Activated CD4-positive, alpha-beta T cell treated with anti-CD3 and anti-CD28 coated beads, Interleukin-2, amount 50 U/mL, for 1 hour (primary cell): Measurements from ENCODE around the gene CLMP.

Experiments
- DNase-seq: peaks from one replicate; pipeline ENCODE4 v3.0.0-alpha.2; 2020

Gene CLMP

DNA sequence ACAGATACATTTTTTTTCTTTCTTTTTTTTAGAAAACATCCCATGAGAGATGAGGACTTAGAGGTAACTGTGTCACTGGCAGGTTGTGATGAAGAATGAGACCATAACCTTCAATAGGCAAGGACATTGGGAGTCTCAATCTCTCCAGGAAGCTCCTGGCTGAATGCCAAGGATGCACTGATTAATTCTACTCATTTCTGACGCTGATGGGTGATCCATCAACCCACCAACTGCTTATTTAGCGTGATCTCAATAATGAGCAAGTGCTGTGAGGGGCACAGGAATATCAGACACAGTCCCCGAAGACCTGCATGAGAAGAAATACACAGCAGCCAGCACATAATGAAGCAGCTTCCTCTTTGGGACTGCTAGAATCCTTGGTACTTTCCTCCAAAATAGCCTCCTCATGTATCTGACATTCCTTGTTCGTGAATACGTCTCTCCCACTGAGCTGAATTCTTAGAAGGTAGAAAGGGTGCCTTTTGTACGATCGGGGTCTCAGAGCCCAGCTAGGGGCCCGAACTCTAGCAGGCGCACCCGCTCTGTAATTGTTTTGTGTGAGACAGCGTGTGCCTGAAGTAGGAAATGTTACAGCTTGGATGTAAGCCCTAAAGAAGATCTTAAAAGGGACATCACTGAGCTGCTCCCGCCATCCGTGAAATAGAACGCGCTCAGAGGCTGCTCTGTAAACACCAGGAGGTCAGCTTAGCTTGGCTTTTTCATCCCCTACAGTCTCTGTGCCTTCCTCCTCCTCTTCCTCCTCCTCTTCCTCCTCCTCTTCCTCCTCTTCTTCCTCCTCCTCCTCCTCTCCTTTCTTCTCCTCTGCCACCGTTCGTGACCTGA lies 7.2 kb downstream of the CLMP start:
- no peak for DNase-seq

DNA sequence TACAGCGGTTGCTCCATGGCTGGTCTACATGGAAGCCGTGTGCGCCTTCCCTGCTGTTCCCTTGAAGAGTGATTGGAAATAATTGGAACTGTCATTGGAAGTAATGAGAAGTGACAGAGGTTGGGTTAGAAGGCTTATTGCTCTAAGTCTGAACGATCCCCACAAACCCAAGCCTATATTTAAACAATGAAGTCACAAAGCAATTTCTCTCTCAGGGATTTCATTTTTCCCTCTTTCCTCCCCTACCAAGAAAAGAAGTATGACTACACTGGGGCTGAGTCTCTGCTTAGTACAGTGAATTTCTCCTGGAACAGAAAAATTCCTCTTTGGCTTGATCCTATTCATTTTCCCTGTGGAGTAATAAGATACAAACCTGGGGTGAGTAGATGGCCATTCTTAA lies 7.8 kb downstream of the CLMP start:
- no peak for DNase-seq

DNA sequence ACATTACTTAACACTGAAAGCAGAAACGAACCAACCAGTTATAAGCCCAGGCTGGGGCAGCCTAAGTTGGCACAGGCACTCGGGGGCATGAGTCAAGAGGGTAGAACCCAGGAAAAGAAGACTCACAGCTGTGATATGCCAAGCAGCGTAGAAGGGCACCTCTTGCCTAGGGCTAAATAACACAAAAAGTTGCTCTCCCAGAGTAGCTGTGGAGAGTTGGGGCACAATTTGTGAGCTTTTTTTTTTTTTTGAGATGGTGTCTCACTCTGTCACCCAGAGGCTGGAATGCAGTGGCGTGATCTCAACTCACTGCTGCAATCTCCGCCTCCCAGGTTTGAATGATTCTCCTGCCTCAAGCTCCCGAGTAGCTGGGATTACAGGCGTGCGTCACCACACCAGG lies 8.8 kb downstream of the CLMP start:
- DNase-seq: no peak

DNA sequence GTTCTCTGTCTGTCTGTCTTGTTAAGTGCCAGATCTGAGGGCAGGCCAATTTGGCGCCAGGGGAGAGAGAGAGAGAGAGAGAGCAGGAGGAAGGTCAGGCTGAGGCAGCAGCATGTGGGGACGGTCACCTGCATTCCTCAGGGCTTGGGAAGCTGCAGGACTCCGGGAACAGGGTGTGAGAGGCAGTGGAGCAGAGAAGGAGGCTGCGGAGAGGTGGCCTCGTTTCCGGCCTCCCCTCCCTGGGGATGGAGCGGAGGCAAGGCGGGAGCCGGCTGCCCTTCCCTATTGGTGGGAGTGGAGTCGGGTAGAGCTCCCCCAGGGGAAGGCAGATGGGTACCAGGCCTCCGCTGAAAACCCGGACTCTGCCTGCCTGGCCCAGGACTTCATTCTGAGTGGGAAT lies 9.7 kb downstream of the CLMP start:
- DNase-seq: no peak

DNA sequence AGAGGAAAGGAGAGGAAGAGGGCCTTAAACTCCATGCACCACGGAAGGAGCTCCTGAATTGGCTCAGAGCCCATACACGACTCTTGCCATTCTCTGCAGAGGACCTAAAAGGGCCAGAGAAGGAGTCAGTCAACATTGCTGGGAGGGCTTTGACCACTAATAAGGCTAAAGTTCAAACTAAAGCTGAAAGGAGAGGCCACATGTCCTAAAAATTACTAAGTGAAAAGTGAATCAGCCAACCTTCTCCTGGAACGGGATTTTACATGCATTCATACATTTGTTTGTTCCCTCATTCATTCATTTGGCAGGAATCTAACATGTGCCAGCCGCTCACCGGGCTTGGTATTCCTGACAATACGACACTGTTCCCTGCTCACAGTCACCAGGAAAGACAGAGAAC lies 10.5 kb downstream of the CLMP start:
- no peak for DNase-seq

DNA sequence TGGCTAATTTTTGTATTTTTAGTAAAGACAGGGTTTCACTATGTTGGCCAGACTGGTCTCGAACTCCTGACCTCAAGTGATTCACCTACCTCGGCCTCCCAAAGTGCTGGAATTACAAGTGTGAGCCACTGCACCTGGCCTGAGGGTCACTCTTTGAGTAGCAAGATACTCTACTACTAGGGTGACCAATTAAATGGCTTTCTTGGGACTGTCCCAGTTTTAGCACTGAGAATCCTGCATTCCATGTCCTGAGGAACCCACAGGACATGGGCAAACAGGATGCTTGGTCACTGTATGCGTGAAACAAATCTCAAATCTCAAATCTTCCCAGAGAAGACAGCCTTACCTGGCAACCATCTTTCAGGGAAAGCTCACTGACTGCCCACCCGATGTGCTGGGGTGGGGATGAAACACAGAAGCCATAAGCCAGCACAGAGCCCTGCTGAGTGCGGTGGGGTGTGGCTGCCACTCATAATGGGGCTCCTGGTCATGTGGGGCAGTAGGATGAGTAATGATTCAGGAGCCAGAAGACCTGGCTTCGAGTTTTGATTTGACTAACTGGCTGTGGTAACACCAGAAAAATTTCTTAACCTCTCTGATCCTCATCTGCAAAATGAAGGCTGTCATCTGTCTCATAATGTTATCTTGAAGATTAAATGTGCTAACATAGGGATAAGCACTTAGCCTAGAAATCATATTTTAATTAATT lies 11.5 kb downstream of the CLMP start:
- DNase-seq: no peak

DNA sequence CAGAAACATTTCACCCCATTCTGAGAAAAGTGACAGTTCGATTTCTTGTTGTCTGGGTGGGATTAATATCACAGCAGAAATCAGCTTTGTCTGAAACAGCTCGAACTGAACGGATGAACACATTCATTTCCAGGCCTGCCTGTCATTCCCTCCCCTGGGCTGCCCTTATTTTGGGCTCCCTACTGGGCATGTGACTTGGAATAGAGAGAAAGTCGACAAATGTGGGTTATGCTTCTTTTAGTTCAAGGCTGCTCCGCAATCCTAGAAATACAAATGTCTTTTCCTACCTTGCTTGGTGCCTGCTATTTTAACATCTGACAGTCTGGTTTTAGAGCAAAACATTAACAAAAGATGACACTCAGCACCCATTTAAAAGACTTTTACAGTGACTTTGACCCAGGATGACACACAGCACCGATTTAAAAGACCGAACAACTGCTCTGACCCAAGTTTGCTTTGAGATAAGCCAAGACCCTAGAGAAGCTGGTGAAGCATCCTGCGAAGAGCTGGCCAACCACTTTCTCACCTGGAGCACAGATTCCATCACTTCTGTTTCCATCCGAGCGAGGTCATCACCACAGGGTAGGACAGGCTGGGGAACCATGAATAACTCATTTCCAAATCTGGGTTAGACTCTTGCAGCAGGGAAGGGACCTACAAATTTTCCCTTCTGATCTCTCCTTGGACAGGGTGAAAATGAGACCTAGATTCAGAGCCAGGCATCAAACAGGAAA lies 13.1 kb downstream of the CLMP start:
- DNase-seq: no peak

DNA sequence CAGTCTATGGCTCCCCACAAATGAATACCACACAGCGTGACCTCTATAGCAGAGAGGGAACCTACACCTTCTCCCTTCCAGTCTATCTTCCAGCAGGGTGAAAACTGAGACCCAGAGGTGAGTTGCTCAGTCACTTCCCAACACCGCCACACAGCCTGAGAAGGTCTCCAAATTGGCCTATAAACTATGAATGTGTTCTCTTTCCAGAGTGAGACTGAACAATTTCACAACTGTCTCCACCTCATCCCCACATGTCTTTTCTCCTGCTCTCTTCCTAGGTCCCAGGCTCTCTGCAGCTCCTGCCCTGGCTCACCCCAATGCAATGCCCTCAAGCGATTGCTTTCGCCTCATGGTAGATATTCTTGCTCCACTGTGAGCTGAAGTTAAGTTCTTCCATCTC lies 14.0 kb downstream of the CLMP start:
- DNase-seq: no peak

DNA sequence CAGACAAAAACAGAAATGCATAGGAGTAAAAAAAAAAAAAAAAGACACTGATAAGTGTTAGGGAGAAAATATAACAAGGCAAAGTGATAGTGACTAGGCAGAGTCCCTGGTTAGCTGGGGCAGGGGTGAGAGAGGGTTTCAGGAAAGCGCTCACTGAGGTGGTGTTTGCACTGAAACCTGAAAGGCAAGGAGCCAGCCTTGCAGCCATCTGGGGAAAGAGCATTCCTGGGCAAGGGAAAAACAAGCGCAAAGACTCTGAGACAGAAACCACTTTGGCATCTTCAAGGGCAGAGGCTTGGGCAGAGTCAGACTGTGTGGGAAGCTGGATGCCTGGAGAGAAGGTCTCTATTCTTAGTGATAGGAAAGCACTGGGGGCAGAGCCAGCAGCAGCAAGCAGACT lies 14.5 kb downstream of the CLMP start:
- DNase-seq: no peak

DNA sequence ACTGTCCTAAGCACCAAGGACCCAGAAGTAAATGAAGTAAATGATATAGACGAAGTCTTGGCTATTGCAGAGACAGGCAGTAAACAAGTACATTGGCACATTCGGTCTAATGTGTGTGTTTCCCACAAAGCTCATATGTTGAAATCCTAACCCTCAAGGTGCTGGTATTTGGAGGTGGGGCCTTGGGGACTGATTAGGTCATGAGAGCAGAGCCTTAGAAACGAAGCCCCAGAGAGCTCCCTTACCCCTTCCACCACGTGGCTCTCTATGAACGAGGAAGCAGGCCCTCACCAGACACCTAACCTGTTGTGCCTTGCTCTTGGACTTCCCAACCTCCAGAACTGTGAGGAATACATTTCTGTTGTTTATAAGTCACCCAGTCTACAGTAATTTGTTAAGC lies 14.9 kb downstream of the CLMP start:
- no peak for DNase-seq

DNA sequence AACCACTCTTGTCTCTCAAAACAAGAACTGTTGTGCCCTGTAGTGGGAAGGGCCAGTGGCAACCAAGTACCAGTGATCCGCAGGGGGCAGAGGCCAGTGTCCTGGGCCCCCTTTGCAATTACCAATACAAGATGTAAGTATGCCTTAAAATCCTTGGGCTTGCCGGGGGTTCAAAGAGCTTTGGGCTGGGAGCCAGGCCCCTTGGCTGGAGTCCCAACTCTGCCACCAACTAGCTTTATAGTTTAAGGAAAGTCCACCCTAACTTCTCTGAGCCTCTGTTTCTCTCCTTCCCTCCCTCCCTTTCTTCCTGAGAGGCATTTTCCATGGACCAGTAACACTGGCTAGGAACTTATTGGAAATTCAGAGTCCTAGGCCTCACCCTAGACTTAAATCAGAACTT lies 15.5 kb downstream of the CLMP start:
- no peak for DNase-seq

DNA sequence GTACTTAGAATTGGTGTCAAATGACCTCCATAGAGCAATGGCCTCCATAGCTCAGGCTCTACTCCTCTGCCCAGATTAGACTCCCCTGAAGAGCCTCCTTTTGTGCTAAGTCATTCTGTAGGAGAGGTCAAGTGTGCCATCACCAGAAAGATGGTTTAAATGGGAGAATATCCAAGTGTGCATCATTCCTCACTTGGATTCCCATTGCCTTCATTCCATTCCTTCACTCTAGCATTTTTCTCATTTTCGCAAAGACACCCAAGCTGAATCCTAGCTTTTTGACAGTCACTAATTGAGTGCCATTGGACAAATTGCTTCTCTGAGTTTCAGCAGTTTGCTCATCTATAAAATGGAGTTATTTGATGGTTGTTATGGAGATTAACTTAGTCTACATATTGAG lies 16.9 kb downstream of the CLMP start:
- DNase-seq: no peak

DNA sequence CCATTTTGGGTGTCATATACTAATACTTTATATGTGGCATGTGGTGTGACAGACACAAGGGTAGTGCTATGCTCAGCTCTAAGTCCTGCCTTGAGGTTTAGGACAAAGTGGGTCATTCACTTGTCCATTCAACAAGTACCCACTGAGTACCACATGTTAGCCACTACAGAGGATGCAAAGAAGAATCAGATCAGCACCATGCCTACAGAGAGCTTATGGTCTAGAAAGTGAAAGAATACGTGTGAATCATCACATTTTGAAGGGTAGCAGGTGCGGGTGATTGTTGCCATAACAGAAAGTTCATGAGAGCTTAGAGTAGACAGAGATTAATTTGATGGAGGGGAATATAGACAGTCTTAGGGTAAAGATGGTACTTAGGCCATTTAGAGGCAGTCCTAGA lies 18.3 kb downstream of the CLMP start:
- DNase-seq: no peak

DNA sequence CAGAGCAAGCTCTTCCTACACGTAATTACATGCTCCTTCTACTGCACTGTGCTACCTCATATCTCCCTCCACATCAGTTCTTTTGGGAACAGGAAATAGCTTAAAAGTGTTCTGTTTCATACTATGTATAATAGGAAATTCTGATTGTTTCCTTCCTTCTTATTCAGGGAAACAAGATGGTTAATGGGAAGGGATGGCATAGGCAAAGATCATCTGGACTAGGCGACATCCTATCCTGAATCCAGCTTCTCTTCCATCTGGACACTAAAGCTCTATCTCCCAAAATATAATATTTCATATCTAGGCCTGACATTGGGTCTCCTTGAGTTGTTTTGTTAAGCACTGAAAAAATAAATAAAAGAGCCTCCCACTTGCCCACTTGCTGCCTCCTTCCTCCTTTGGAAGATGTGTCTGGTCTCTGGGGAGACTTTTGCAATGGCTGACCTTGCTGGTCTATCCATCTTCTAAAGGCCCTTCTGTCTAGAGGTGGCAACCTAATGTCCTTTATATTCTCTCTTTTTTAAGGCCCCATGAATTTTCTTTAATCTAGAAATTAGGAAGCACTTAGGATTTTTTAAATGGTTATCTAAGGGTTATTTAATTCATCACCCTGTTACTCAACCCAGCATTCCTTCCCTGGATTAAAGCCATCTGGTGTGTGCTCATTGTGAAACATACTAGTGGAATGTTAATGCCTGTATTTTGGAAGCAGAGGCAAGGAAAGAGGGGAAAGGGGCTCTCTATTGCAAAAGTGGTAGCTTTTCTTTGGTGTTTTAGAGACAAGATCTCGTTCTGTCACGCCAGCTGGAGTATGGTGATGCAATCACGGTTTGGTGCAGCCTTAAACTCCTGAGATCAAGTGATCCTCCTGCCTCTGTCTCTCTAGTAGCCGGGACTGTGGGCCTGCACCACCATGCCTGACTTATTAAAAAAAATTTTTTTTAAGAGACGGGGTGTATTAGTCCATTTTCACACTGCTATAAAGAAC lies 20.6 kb downstream of the CLMP start:
- no peak for DNase-seq

DNA sequence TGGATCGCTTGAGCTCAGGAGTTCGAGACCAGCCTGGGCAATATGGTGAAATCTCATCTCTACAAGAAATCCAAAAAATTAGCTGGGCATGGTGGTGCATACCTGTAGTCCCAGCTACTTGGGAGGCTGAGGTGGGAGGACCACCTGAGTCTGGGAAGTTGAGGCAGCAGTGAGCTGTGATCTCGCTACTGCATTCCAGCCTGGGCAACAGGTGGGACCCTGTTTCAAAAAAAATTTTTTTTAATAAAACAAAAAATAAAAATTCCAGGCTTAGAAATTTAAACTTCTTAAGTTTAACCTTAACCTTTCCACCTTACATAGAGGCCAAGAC lies 21.2 kb downstream of the CLMP start:
- DNase-seq: no peak

DNA sequence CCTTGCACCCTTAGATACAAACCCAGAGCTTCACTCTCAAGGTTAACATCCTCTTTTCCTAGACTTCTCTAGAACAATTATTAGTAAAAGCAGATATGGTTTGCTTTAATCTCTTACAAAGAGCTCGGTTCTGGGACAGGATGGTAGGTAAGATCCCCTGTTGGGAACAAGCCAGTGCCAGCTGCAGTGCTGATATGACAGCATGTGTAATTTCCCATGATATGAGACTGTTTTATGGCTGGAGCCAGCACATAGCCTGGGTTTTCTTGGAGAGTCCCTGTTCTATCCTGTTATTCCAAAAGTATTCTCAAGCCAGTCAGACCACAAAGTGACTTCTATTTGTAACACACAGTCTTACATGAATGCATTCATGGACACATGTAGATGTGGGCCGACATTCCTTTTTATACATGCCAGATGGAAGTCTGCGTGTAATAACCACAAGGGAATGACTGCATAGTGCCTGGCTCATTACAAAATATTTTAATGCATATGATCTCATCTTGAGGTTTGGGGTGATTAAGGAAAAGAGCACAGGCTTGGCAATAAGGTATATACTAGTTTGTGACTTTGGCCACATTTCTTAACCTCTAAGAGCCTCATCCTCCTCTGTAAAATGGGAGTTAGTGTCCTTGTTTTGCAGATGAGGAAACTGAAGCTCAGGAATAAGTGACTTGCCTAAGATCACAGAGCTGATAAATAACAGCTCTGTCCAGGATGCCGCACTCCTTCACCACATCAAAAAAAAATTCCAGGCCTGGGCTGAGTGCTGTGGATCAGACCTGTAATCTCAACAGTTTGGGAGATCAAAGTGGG lies 21.8 kb downstream of the CLMP start:
- DNase-seq: no peak

DNA sequence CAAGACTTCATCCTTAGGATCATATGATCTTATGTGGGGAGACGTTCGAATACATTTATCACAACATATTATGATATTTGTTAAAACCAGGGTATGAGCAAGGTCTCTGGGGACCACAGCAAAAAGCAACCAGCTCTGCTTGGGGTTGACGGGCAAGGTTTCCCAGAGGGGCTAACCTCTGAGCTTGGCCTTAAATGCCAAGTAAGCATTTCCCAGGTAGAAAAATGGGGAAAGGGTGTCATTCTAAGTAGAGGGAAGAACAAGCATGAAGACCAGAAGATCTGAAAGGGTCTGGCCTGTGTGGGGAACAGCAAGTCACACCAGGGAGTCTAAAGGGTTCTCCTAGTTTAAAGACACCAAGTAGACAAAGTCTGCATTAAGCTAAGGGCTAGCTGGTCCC lies 24.1 kb downstream of the CLMP start:
- DNase-seq: no peak

DNA sequence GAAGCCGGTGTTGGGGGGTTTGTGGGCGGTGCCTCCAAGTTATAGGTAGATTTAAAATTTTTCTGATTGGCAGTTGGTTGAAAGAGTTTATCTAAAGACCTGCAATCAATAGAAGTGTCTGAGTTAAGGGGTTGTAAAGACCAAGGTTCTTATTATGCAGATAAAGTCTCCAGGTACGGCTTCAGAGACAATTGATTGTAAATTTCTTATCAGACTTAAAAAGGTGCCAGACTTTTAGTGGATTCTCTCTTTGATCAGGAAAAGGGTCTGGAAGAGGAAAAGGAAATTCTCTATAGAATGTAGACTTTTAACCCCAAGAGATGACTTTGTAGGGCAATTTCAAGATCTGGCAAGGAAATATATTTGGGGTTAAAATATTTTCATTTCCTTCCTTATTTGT lies 25.2 kb downstream of the CLMP start:
- DNase-seq: no peak

DNA sequence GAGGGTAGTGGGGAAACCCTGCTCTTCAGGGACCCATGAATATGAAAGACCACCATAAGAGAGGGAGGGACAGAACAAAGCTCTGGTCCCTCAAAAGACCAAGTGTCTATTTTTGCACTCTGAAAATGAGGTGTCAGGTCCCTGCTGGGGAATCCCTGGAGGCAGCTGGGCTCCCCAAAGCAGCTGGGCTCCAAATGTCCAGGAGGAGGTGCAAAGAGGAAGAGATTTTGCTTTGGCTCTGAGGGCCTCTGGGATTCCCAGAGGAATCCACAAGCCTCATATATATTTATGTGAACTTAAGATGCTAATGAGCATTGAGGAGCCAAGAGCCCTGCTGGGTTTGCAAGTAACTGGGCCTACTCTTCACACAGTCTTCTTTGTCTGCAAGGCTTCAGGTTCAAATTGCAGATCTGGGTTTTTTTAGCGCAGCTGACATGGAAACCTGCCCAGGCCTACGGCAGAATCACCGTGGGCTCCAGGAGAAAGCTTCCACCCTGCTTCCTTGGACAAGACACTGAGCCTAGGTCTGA lies 26.0 kb downstream of the CLMP start:
- DNase-seq: no peak

DNA sequence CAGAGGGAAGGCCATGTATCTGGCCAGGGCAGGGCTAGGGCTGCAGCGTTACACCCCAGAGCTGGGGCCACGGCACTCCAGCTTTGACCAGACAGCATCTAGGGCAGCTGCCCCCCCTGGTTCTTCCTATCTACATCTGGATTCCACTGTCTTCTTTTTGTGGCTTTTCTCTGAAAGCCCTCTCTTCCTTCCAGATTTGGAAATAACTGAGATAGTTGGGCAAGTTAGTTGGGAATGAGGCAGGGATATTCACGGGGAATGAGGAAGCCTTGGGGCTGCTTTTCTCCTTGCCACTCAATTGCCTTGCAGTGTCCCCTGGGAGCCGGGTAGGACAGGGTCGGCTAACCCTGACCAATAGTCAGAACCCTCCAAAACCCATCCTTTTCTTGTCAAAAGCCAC lies 26.8 kb downstream of the CLMP start:
- DNase-seq: no peak

DNA sequence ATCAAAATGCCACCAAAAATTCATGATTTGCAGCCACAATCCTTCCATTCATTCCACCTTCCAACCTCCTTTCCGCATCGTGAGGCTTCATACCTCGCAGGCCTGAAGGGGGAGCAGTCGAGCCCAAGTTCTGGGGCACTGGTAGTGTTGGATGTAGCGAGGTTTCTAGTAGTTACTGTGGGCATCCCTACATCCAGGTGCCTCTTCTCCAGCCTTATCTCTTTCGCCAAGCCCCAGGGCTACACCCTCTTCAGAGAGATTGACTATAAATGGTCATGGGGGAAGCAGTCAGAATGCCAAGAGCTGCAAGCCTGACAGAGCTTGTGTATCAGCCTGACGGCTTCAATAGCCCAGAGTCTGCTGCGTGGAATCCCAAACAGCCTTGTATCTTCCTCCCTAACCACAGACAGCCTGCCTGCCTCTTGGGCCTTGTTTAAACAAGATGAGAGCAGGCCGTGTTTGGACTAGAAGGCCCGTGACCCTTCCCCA lies 28.9 kb downstream of the CLMP start:
- no peak for DNase-seq
